ENCODE data around the gene CYP27A1.
"Not testable (repeated sequence)": the region's sequence is repeated elsewhere in the genome, so short reads cannot be mapped to it uniquely, and the experiment has no call there.

Gene CYP27A1

GRCh38 chr2:218844334-218844733 lies 62.4 kb downstream of the CYP27A1 start:
- peaks cover 13% of the 10 kb centered on the region for H3K27me3 Mint-ChIP-seq (ENCODE audit: low read depth)
- not testable (repeated sequence) for H3K4me1 Mint-ChIP-seq (ENCODE audit: low read depth); DNase-seq (ENCODE audit: low spot score); H3K27ac Mint-ChIP-seq; H3K36me3 Mint-ChIP-seq (ENCODE audit: low read depth); H3K4me3 Mint-ChIP-seq; H3K9me3 Mint-ChIP-seq

DNA sequence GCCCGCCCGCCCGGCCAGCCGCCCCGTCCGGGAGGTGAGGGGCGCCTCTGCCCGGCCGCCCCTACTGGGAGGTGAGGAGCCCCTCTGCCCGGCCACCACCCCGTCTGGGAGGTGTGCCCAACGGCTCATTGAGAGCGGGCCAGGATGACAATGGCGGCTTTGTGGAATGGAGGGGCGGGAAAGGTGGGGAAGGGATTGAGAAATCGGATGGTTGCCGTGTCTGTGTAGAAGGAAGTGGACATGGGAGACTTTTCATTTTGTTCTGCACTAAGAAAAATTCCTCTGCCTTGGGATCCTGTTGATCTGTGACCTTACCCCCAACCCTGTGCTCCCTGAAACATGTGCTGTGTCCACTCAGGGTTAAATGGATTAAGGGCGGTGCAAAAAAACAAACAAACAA lies 65.0 kb downstream of the CYP27A1 start:
- not testable (repeated sequence) for H3K27ac Mint-ChIP-seq; H3K4me1 Mint-ChIP-seq (ENCODE audit: low read depth); H3K27me3 Mint-ChIP-seq (ENCODE audit: low read depth); H3K4me3 Mint-ChIP-seq; DNase-seq (ENCODE audit: low spot score); H3K36me3 Mint-ChIP-seq (ENCODE audit: low read depth); H3K9me3 Mint-ChIP-seq

DNA sequence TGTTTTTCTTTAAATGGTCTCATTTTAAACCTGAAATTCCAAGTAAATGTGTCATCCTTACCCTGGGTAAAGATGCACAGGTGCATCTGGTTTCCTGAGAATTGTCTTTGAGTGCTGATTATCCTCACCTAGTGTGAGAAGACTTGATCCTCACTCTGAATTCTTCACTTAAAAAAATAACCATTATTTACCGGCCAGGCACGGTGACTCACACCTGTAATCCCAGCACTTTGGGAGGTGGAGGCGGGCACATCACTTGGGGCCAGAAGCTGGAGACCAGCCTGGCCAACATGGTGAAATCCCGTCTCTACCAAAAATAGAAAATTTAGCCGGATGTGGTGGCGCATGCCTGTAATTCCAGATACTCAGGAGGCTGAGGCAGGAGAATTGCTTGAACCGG lies 67.8 kb downstream of the CYP27A1 start:
- peaks cover 22% of the 10 kb centered on the region for H3K27me3 Mint-ChIP-seq (ENCODE audit: low read depth)
- H3K9me3 Mint-ChIP-seq, result no peaks in the 10 kb centered on the region
- H3K4me3 Mint-ChIP-seq, result no peak overlapping the region
- DNase-seq (ENCODE audit: low spot score), result no peak
- no peak overlapping the region for H3K27ac Mint-ChIP-seq
- peaks cover 5% of the 10 kb centered on the region for H3K4me1 Mint-ChIP-seq (ENCODE audit: low read depth)
- no peaks in the 10 kb centered on the region for H3K36me3 Mint-ChIP-seq (ENCODE audit: low read depth)

DNA sequence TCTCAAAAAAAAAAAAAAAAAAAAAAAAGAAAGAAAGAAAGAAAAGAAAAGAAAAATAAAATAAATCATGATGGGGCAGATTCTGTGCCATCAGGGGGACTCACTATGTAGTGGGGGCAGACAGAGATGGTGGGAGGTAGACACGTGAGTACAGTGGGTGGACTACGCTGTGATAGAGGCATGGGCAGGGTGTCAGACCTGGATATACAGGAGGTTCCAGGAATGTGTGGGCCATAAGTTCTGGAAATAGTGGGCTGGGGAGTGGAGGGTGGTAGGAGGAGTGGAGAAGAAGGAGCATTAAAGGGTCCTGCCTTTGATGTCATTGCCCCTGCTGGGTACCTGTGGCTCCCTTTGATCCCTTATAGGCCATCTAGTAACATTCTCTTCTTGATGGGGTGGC lies 68.8 kb downstream of the CYP27A1 start:
- Mint-ChIP-seq H3K4me3 (no peak overlapping the region), H3K36me3 (ENCODE audit: low read depth) (no peaks in the 10 kb centered on the region), H3K27me3 (ENCODE audit: low read depth) (peaks cover 31% of the 10 kb centered on the region), H3K27ac (no peak overlapping the region), H3K4me1 (ENCODE audit: low read depth) (peaks cover 5% of the 10 kb centered on the region), H3K9me3 (no peaks in the 10 kb centered on the region)
- DNase-seq (ENCODE audit: low spot score), result no peak

DNA sequence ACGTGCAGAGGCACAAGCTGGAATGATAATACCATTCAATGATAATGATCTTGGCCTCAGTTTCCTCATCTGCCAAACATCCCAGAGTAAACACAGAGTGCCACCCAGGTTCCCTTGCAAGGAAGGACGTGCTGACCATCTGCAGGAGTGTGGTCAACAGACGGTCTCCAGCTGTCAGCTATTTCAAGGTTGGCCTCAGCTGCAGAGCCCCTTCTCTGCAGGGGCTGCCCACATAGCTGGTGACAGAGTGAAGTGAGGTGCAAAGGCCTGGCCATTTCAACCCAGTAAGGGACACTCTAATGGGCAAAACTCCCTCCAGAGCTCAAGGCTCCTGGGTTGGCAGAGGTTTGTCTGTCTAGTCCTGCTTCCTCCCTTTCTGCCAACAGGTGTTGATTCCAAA lies 69.3 kb downstream of the CYP27A1 start:
- no peaks in the 10 kb centered on the region for H3K36me3 Mint-ChIP-seq (ENCODE audit: low read depth)
- H3K4me1 Mint-ChIP-seq (ENCODE audit: low read depth), result peaks cover 5% of the 10 kb centered on the region
- DNase-seq (ENCODE audit: low spot score), result no peak
- no peaks in the 10 kb centered on the region for H3K9me3 Mint-ChIP-seq
- no peak overlapping the region for H3K27ac Mint-ChIP-seq
- no peak overlapping the region for H3K4me3 Mint-ChIP-seq
- peaks cover 36% of the 10 kb centered on the region for H3K27me3 Mint-ChIP-seq (ENCODE audit: low read depth)

DNA sequence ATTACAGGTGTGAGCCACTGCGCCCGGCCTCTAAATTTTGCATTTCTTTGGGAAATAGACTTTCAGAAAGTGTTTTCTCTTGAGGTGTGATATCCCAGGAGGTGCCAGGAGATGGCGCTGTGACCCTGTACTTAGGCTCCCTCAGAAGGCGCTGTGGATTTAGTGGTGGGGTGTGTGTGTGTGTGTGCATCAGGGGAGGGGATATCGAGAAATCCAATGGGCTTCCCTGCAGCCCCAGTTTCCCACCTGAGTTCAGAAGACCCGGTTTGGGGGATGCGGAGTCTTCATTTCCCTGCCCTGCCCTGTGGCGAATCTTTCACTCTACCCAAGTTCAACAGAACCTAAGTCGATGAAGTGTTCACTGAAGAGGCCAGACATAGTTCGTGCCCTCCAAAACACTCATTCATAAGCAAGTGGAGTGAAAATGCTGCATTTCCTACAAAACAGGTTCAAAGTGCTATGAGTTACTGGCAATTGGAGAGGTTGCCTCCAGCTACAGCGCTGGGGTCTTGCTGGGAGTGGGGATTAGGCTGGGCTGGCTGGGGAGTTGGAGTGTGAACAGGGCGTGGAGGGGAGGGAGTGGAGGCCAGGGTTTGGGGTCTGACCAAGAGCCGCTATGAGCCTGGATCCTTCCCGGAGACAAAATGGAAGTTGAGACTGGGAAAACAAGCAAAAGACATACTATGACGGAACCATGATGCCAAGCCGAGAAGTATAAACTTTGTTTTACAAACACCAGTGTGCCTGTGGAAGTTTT lies 71.1 kb downstream of the CYP27A1 start:
- H3K9me3 Mint-ChIP-seq, result no peaks in the 10 kb centered on the region
- peaks cover 52% of the 10 kb centered on the region for H3K27me3 Mint-ChIP-seq (ENCODE audit: low read depth)
- H3K4me1 Mint-ChIP-seq (ENCODE audit: low read depth), result peaks cover 5% of the 10 kb centered on the region
- no peaks in the 10 kb centered on the region for H3K36me3 Mint-ChIP-seq (ENCODE audit: low read depth)
- peak; percentile 44 for DNase-seq (ENCODE audit: low spot score)
- H3K4me3 Mint-ChIP-seq, result no peak overlapping the region
- H3K27ac Mint-ChIP-seq, result no peak overlapping the region

DNA sequence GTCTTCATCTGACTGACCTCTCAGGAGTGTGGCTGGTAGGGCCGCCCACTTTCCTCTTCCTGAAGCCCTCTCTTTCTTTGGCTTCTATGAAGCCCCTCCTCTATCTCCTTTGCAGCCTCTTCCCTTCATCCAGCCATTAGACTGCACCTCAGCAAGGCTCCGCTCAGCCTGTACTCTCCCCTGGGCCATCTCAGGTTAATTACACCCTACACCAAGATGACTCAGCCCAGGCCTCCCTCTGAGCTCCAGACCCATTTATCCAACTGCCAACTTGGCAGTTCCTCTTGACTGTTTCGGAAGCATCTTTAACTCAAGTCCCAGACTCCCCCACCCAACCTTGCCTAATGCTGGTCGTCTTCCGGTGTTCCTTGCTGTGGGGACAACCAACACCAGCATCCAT lies 71.8 kb downstream of the CYP27A1 start:
- no peaks in the 10 kb centered on the region for H3K9me3 Mint-ChIP-seq
- H3K4me1 Mint-ChIP-seq (ENCODE audit: low read depth), result peaks cover 5% of the 10 kb centered on the region
- H3K4me3 Mint-ChIP-seq, result no peak overlapping the region
- no peak overlapping the region for H3K27ac Mint-ChIP-seq
- DNase-seq (ENCODE audit: low spot score), result no peak
- H3K36me3 Mint-ChIP-seq (ENCODE audit: low read depth), result no peaks in the 10 kb centered on the region
- H3K27me3 Mint-ChIP-seq (ENCODE audit: low read depth), result peaks cover 59% of the 10 kb centered on the region

GRCh38 chr2:218854860-218855259 lies 72.9 kb downstream of the CYP27A1 start:
- no peak for DNase-seq (ENCODE audit: low spot score)
- Mint-ChIP-seq H3K27ac (no peak overlapping the region), H3K4me1 (ENCODE audit: low read depth) (peaks cover 5% of the 10 kb centered on the region), H3K4me3 (no peak overlapping the region), H3K27me3 (ENCODE audit: low read depth) (peaks cover 64% of the 10 kb centered on the region), H3K36me3 (ENCODE audit: low read depth) (no peaks in the 10 kb centered on the region), H3K9me3 (no peaks in the 10 kb centered on the region)

DNA sequence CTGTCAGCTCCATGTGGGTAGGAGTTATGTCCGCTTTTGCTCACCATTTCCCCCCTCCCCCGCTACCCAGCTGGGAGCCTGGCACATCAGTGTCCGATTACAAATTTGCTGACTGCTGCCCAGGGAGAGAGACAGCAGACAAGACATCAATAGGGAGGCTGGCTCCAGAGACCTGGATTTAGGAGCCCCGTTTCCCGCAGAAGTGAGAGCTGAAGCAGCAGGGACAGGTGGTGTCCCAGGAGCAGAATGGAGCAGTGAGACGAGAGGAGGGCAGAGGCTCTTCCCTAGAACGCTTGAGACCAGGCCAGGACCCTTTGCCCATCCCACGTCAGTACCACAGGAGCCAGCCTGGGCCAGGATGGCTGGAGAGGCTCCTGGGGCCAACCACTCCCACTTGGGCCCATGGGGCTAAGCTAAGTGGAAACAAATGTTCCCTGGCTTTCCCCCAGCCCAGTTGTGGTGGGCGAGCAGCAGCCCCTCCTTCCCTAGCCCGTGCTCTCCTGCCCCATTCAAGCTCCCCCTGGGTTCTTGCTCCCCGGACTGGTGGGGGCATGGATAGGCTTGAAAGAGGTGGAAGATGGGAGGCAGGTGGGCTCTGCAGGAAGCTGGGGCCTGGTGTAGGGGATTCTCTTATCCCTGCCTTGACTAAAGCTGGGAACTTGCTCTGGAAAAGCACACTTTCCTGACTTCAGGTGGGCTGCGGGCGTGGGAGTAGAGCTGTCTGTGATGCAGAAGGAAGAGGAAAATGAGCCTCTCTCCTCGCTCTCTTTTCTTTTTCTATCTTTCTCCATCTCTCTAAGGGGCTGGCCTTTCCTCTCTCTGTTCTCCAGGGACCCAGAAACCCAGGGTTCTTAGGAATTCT lies 73.6 kb downstream of the CYP27A1 start:
- Mint-ChIP-seq H3K27ac (no peak overlapping the region), H3K36me3 (ENCODE audit: low read depth) (no peaks in the 10 kb centered on the region), H3K4me3 (no peak overlapping the region), H3K9me3 (no peaks in the 10 kb centered on the region), H3K4me1 (ENCODE audit: low read depth) (peaks cover 7% of the 10 kb centered on the region), H3K27me3 (ENCODE audit: low read depth) (peaks cover 70% of the 10 kb centered on the region)
- no peak for DNase-seq (ENCODE audit: low spot score)

- Mint-ChIP-seq H3K36me3 (ENCODE audit: low read depth) (no peaks in the 10 kb centered on the region), H3K4me3 (no peak overlapping the region)
Measured at GRCh38 chr2:218856167-218856895, 74.4 kb downstream of the CYP27A1 start.

GRCh38 chr2:218856896-218857243 lies 74.9 kb downstream of the CYP27A1 start:
- no peak overlapping the region for H3K27ac Mint-ChIP-seq
- H3K4me1 Mint-ChIP-seq (ENCODE audit: low read depth), result peaks cover 9% of the 10 kb centered on the region
- no peak overlapping the region for H3K4me3 Mint-ChIP-seq
- no peaks in the 10 kb centered on the region for H3K9me3 Mint-ChIP-seq
- no peaks in the 10 kb centered on the region for H3K36me3 Mint-ChIP-seq (ENCODE audit: low read depth)
- no peak for DNase-seq (ENCODE audit: low spot score)
- H3K27me3 Mint-ChIP-seq (ENCODE audit: low read depth), result peaks cover 82% of the 10 kb centered on the region

More at GRCh38 chr2:218856167-218856895, 74.4 kb downstream of the CYP27A1 start:
- no peaks in the 10 kb centered on the region for H3K9me3 Mint-ChIP-seq
- DNase-seq (ENCODE audit: low spot score), result no peak
- peaks cover 9% of the 10 kb centered on the region for H3K4me1 Mint-ChIP-seq (ENCODE audit: low read depth)
- peaks cover 77% of the 10 kb centered on the region for H3K27me3 Mint-ChIP-seq (ENCODE audit: low read depth)
- H3K27ac Mint-ChIP-seq, result no peak overlapping the region

DNA sequence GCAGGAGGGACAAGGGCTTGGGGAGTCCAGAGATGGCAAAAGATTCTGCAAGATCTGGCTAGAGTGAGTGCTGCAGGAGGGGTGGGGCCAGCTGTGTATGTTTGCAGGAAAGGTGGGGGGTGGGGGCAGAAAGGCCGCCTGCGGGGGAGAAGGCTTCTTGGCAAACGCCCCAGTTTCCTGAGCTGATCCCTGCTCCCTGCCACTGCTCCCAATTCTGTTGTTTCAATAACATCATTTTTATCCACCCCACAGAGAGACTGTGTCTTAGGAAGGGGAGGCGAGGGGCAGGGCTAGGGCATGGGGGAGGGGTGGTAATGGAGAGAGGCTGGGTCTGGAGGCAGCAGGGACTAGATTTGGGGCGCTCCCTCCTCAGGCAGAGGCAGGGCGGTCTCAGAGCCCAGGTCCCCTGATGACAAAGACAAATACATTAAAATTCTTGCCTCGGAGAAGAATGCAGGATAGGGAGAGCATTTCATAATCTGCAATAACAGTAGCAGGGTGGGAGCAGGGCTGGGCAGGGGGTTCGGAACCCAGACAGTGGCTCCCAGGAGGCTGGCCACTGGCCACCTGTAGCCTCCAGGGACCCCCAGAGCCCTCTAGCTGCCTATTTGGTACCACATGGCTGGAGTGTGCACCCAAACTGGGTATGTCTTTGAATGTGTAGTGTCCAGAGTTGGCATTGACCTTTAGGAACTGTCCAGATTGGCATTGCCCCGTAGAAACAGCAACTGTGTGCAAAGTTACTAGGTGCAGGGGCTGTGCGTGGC lies 75.6 kb downstream of the CYP27A1 start:
- H3K9me3 Mint-ChIP-seq, result no peaks in the 10 kb centered on the region
- DNase-seq (ENCODE audit: low spot score), result no peak
- H3K4me1 Mint-ChIP-seq (ENCODE audit: low read depth), result peaks cover 9% of the 10 kb centered on the region
- H3K27me3 Mint-ChIP-seq (ENCODE audit: low read depth), result peaks cover 87% of the 10 kb centered on the region
- no peak overlapping the region for H3K27ac Mint-ChIP-seq
- H3K4me3 Mint-ChIP-seq, result no peak overlapping the region
- H3K36me3 Mint-ChIP-seq (ENCODE audit: low read depth), result no peaks in the 10 kb centered on the region

GRCh38 chr2:218858138-218858445 lies 76.1 kb downstream of the CYP27A1 start:
- Mint-ChIP-seq H3K36me3 (ENCODE audit: low read depth) (no peaks in the 10 kb centered on the region), H3K9me3 (no peaks in the 10 kb centered on the region), H3K27ac (no peak overlapping the region), H3K4me3 (no peak overlapping the region), H3K4me1 (ENCODE audit: low read depth) (peaks cover 8% of the 10 kb centered on the region), H3K27me3 (ENCODE audit: low read depth) (peaks cover 87% of the 10 kb centered on the region)
- no peak for DNase-seq (ENCODE audit: low spot score)

Data from T-helper 2 cell treated with Interferon-gamma antibody and Interleukin-4, amounts not matched to agents 5 μg/mL and 100 μg/mL, for 36 hours (primary cell).